ENCODE measurements around the gene ANKRD33B. TPM values are rescaled to one million over a fixed set of nuclear protein-coding genes. Genes with fewer than 3 reads are reported as not detected.

The ANKRD33B gene
- polyA plus RNA-seq, 1 donor (not counting 4 experiments of a cell fraction or from before 2014, with no cell fraction given) = 1.9 TPM

DNA sequence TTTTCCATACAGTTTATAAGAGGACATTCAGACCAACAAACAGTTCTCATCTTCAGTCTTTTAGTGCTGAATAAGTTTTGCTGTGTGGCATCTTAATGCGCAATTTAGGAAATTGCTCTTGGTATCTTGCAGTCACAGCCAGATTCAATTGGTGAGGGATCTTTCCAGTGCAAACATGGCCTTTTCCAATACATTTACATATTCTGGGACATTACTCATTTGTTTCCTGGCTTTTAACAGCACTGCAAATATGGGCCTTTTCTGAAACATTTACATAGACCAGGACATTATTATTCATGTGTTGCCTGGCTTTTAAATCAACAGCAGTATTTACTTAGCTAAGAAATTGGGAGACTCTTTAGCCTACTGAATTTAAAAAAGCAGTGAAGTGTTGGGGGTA, 22.7 kb downstream of the ANKRD33B start:
- peaks cover 2% of the 10 kb centered on the region for H3K9me1 ChIP-seq (ENCODE audit: control insufficient read depth, extremely low read depth, insufficient read depth, low read length)
- H2AFZ ChIP-seq (ENCODE audit: control insufficient read depth, low read length) = no peak overlapping the region
- H3K4me1 ChIP-seq (ENCODE audit: control insufficient read depth, extremely low read depth, insufficient read depth, low read length) = peaks cover 11% of the 10 kb centered on the region
- no peak overlapping the region for H3K4me2 ChIP-seq (ENCODE audit: control insufficient read depth, extremely low read depth, insufficient read depth, low read depth, low read length)
- no peaks in the 10 kb centered on the region for H3K27me3 ChIP-seq (ENCODE audit: control insufficient read depth, extremely low read depth, insufficient read depth, low read length)
- TF ChIP-seq, protein P1, sequence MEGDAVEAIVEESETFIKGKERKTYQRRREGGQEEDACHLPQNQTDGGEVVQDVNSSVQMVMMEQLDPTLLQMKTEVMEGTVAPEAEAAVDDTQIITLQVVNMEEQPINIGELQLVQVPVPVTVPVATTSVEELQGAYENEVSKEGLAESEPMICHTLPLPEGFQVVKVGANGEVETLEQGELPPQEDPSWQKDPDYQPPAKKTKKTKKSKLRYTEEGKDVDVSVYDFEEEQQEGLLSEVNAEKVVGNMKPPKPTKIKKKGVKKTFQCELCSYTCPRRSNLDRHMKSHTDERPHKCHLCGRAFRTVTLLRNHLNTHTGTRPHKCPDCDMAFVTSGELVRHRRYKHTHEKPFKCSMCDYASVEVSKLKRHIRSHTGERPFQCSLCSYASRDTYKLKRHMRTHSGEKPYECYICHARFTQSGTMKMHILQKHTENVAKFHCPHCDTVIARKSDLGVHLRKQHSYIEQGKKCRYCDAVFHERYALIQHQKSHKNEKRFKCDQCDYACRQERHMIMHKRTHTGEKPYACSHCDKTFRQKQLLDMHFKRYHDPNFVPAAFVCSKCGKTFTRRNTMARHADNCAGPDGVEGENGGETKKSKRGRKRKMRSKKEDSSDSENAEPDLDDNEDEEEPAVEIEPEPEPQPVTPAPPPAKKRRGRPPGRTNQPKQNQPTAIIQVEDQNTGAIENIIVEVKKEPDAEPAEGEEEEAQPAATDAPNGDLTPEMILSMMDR (optimal IDR thresholded peaks at IDR 0.05 in 1 of 3, IDR thresholded peaks at IDR 0.05 in 1 of 3, conservative IDR thresholded peaks at IDR 0.05 in 1 of 3; ENCODE audit: extremely low read depth in 1 of 3, insufficient read depth in 2 of 3, low read length in 3 of 3) = no peak
- no peak for TF ChIP-seq EZH2 (IDR thresholded peaks at IDR 0.05; ENCODE audit: low read length)
- no peaks in the 10 kb centered on the region for H3K9me3 ChIP-seq (ENCODE audit: control insufficient read depth, low read depth, low read length)
- no peak overlapping the region for H3K4me3 ChIP-seq (ENCODE audit: control insufficient read depth in 2 of 3, extremely low read depth in 1 of 3, insufficient read depth in 2 of 3, low read depth in 1 of 3, low read length in 3 of 3)
- peaks cover 1% of the 10 kb centered on the region for H3K79me2 ChIP-seq (ENCODE audit: control insufficient read depth, insufficient read depth, low read length)
- no peak overlapping the region for H3K27ac ChIP-seq (ENCODE audit: control insufficient read depth, insufficient read depth, low read length)
- H3K9ac ChIP-seq (ENCODE audit: control insufficient read depth, extremely low read depth, insufficient read depth, low read length) = no peak overlapping the region
- dilution Hi-C loops (cut with MboI; ENCODE audit: extremely low pct_ligation_motif_present, low sequenced_read_pairs) = no loop called here
- H4K20me1 ChIP-seq (ENCODE audit: control insufficient read depth, extremely low read depth, insufficient read depth, low read length) = no peaks in the 10 kb centered on the region
- DNase-seq (ENCODE audit: low read depth, low spot score) = no peak
- no peak for FAIRE-seq
- H3K36me3 ChIP-seq (ENCODE audit: control insufficient read depth in 2 of 2, extremely low read depth in 1 of 2, insufficient read depth in 2 of 2, low read length in 2 of 2) = no peaks in the 10 kb centered on the region

DNA sequence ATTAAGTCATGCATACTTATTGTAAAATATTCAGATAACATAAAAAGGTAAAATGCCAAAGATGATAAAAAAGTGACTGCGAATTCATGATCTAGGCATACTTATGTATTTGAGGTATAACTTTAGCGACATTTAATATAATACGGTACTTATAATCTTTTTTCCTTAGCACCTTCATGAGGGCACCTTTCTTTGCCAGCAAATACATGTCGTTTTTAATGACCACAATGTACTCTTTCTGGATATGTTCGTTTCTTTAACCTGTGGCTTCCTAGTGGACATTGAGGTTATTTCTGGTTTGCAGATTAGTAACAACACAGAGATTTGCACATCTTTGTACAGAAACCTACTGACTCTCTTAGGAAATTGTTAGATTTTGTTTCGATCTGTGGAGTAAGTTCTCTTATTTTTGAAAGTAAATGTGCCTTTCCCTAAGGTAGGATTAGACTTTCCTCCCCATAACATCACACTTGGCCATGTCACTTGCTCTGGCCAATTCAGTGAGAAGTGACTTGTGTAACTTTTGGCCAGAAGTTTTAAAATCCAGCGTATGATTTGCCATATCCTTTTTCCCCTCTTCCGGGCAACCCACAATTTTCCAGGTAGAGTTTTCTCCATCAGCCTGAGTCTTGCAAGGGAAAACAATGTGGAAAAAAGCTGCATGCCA, 24.4 kb downstream of the ANKRD33B start:
- no peak overlapping the region for H3K4me3 ChIP-seq (ENCODE audit: control insufficient read depth in 2 of 3, extremely low read depth in 1 of 3, insufficient read depth in 2 of 3, low read depth in 1 of 3, low read length in 3 of 3)
- H3K27ac ChIP-seq (ENCODE audit: control insufficient read depth, insufficient read depth, low read length) = no peak overlapping the region
- H3K9ac ChIP-seq (ENCODE audit: control insufficient read depth, extremely low read depth, insufficient read depth, low read length) = no peak overlapping the region
- dilution Hi-C loops (cut with MboI; ENCODE audit: extremely low pct_ligation_motif_present, low sequenced_read_pairs) = no loop called here
- peaks cover 4% of the 10 kb centered on the region for H3K79me2 ChIP-seq (ENCODE audit: control insufficient read depth, insufficient read depth, low read length)
- DNase-seq (ENCODE audit: low read depth, low spot score) = no peak
- H4K20me1 ChIP-seq (ENCODE audit: control insufficient read depth, extremely low read depth, insufficient read depth, low read length) = no peaks in the 10 kb centered on the region
- no peaks in the 10 kb centered on the region for H3K9me3 ChIP-seq (ENCODE audit: control insufficient read depth, low read depth, low read length)
- no peak overlapping the region for H2AFZ ChIP-seq (ENCODE audit: control insufficient read depth, low read length)
- H3K4me2 ChIP-seq (ENCODE audit: control insufficient read depth, extremely low read depth, insufficient read depth, low read depth, low read length) = no peak overlapping the region
- H3K27me3 ChIP-seq (ENCODE audit: control insufficient read depth, extremely low read depth, insufficient read depth, low read length) = no peaks in the 10 kb centered on the region
- H3K9me1 ChIP-seq (ENCODE audit: control insufficient read depth, extremely low read depth, insufficient read depth, low read length) = no peaks in the 10 kb centered on the region
- no peak for TF ChIP-seq EZH2 (IDR thresholded peaks at IDR 0.05; ENCODE audit: low read length)
- TF ChIP-seq, protein P1 (optimal IDR thresholded peaks at IDR 0.05 in 1 of 3, IDR thresholded peaks at IDR 0.05 in 1 of 3, conservative IDR thresholded peaks at IDR 0.05 in 1 of 3; ENCODE audit: extremely low read depth in 1 of 3, insufficient read depth in 2 of 3, low read length in 3 of 3) = no peak
- H3K36me3 ChIP-seq (ENCODE audit: control insufficient read depth in 2 of 2, extremely low read depth in 1 of 2, insufficient read depth in 2 of 2, low read length in 2 of 2) = no peaks in the 10 kb centered on the region
- H3K4me1 ChIP-seq (ENCODE audit: control insufficient read depth, extremely low read depth, insufficient read depth, low read length) = peaks cover 11% of the 10 kb centered on the region
- no peak for FAIRE-seq

Measured in keratinocyte (primary cell).